AG04449 (cell line): ENCODE measurements around the gene SOCS3.

ENCODE experiments used
- CTCF ChIA-PET: fragments of 350-600 bp; formaldehyde crosslinking; extraction: SDS; loops from one replicate; lab custom pipeline; 2021; ENCODE audit warnings: antibody characterized with exemption; lab: Yijun Ruan, JAX
- POLR2A ChIA-PET: fragments of 400-600, 350-600 bp; formaldehyde crosslinking; extraction: SDS; loops from one replicate; lab custom pipeline; 2020; ENCODE audit warnings: antibody characterized with exemption, inconsistent platforms; lab: Yijun Ruan, JAX
- DNase-seq: peaks from one replicate; pipeline ENCODE4 v3.0.0-alpha.2; 2010; ENCODE audit warnings: low read depth, low spot score
- H3K4me3 ChIP-seq: 2 replicates; pipeline ENCODE4 v1.5.1; 2011; ENCODE audit warnings: low read depth, mild to moderate bottlenecking, control low read depth, low read length
- CTCF ChIP-seq: IDR thresholded peaks from one replicate; pipeline ENCODE4 v1.5.1; 2011; ENCODE audit warnings: mild to moderate bottlenecking, moderate library complexity, low read length, control low read depth, inconsistent platforms; ENCODE audit not compliant: insufficient read depth; ENCODE audit errors: missing control alignments

SOCS3 gene

GRCh38 chr17:78358538-78359320 is 1.1 kb downstream of the SOCS3 start:
- no peak for TF ChIP-seq CTCF
- peak overlapping the region; percentile 87 for H3K4me3 ChIP-seq
- ChIA-PET CTCF (interaction anchor here (0.5 to 5.8 kb wide), 3 partner anchors 16 to 69 kb away, joined by 3 to 52 read pairs (median 22); no protein-coding TSS in a partner anchor), POLR2A (interaction anchor here (0.6 to 3.6 kb wide), 12 partner anchors 15 to 81 kb away, joined by 3 to 33 read pairs (median 3); no protein-coding TSS in a partner anchor)
- no peak for DNase-seq

- peak overlapping the region; percentile 87 for H3K4me3 ChIP-seq
- DNase-seq = no peak
- POLR2A ChIA-PET = interaction anchor here (0.6 to 3.6 kb wide), 10 partner anchors 16 to 102 kb away, joined by 3 to 33 read pairs (median 3); no protein-coding TSS in a partner anchor
- CTCF ChIA-PET = interaction anchor here (5.8 kb wide), 1 partner anchor 68 kb away, joined by 52 read pairs; no protein-coding TSS in a partner anchor
- TF ChIP-seq CTCF = no peak
Measured at GRCh38 chr17:78357672-78358537, 2.0 kb downstream of the SOCS3 start.

- no peak for DNase-seq
- ChIA-PET POLR2A (interaction anchor here (0.7 to 2.1 kb wide), 3 partner anchors 22 to 101 kb away, joined by 3 to 9 read pairs (median 3); no protein-coding TSS in a partner anchor), CTCF (interaction anchor here (5.8 kb wide), 1 partner anchor 67 kb away, joined by 52 read pairs; no protein-coding TSS in a partner anchor)
- no peak for TF ChIP-seq CTCF
- H3K4me3 ChIP-seq = peak overlapping the region; percentile 87
Measured at GRCh38 chr17:78357177-78357586, 2.7 kb downstream of the SOCS3 start.

GRCh38 chr17:78356101-78356713 is 3.7 kb downstream of the SOCS3 start:
- TF ChIP-seq CTCF = no peak
- POLR2A ChIA-PET = interaction anchor here (0.8 to 1.1 kb wide), 3 partner anchors 13 to 35 kb away, joined by 3 to 7 read pairs (median 6); no protein-coding TSS in a partner anchor
- DNase-seq = no peak
- peak overlapping the region; percentile 87 for H3K4me3 ChIP-seq
- CTCF ChIA-PET = interaction anchor here (1.1 kb wide), 1 partner anchor 23 kb away, joined by 3 read pairs; no protein-coding TSS in a partner anchor

GRCh38 chr17:78355701-78356100 is 4.2 kb downstream of the SOCS3 start:
- no peak for DNase-seq
- CTCF ChIA-PET = interaction anchor here (1.1 kb wide), 1 partner anchor 23 kb away, joined by 3 read pairs; no protein-coding TSS in a partner anchor
- no peak for TF ChIP-seq CTCF
- POLR2A ChIA-PET = interaction anchor here (1.1 kb wide), 1 partner anchor 35 kb away, joined by 6 read pairs; no protein-coding TSS in a partner anchor
- H3K4me3 ChIP-seq = peak overlapping the region; percentile 87; the same call in 1 of the 2 replicates
